ENCODE measurements around the gene MCIDAS. TPM values are rescaled to one million over a fixed set of nuclear protein-coding genes. Genes with fewer than 3 reads are reported as not detected.

Gene MCIDAS
- total RNA-seq, 4 donors from 2014 or later: not detected

DNA sequence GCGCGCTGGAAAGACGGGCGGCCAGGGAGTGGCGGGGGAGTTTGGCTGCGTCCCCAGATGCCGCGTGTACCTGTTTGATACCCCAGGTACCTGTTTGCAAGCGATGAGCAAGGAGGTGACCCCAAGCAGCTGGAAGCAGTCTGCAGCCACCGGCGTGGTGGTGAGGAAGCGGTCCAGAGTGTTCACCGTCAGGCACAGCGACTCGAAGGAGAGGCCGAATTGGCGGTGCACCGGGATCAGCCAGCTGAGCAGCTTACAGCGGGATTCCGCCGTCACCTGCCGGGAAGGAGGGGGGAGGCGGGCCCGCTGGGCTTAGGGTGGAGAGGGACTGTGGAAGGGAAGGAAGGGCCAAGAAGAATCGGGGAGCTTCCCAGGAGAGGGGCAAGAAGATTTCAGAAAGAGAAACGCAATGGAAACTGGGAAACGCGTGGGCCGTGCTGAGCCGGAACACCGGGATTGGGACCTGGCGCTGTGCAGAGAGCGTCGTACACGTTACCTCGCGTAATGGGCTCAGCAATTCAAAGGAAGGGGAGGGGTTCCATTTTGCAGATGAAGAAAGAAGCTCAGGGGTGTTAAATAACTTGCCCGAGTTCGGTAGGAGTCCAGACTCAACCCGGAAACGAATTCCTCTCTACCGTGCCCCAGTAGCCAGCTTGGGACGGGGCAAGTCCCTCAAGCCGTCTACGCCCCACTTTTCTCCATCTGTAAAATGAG lies 5.3 kb upstream of the MCIDAS start:
- 3% methylated on average over 44 of the region's 45 CpGs for WGBS
- peak; percentile 90 for DNase-seq (ENCODE audit: extremely low spot score)
- H3K4me3 ChIP-seq: peak overlapping the region; percentile 57 to 65 (median 60)
- no peaks in the 10 kb centered on the region for H3K9me3 ChIP-seq
- no peak overlapping the region for H3K27ac ChIP-seq (replicated peaks in 1 of 4)
- intact Hi-C loops (cut with DNase I): loop anchor here (2.0 kb wide), 1 partner anchor 60 kb away; the partner anchor contains the start of gene CDC20B
- H3K4me1 ChIP-seq: peaks cover 41 to 50% (median 47%) of the 10 kb centered on the region in 4 donors
- TF ChIP-seq POLR2A (IDR thresholded peaks at IDR 0.05; ENCODE audit: low read depth) (no peak), EP300 (IDR thresholded peaks at IDR 0.05) (no peak), POLR2AphosphoS5 (IDR thresholded peaks at IDR 0.05) (no peak), CTCF (IDR thresholded peaks at IDR 0.05) (no peak)
- H3K27me3 ChIP-seq: peaks cover 21 to 96% (median 59%) of the 10 kb centered on the region in 4 donors
- no peaks in the 10 kb centered on the region for H3K36me3 ChIP-seq

- H3K4me1 ChIP-seq: peaks cover 47 to 56% (median 52%) of the 10 kb centered on the region in 4 donors
- H3K4me3 ChIP-seq: peak overlapping the region; percentile 57 to 65 (median 60)
- H3K36me3 ChIP-seq: no peaks in the 10 kb centered on the region
- no peak overlapping the region for H3K27ac ChIP-seq (replicated peaks in 1 of 4)
- H3K9me3 ChIP-seq: no peaks in the 10 kb centered on the region
- H3K27me3 ChIP-seq: peaks cover 26 to 99% (median 64%) of the 10 kb centered on the region in 4 donors
- DNase-seq (ENCODE audit: extremely low spot score): no peak
- 4% methylated on average over 11 of the region's 11 CpGs for WGBS
- no peak for TF ChIP-seq CTCF (IDR thresholded peaks at IDR 0.05)
- no peak for TF ChIP-seq EP300 (IDR thresholded peaks at IDR 0.05)
- TF ChIP-seq POLR2AphosphoS5 (IDR thresholded peaks at IDR 0.05): peak in 1 of 2 donors; percentile 64
- intact Hi-C loops (cut with DNase I): loop anchor here (2.0 kb wide), 1 partner anchor 59 kb away; the partner anchor contains the start of gene CDC20B
These were observed 4.8 kb upstream of the MCIDAS start for GRCh38 chr5:55231919-55232270.

DNA sequence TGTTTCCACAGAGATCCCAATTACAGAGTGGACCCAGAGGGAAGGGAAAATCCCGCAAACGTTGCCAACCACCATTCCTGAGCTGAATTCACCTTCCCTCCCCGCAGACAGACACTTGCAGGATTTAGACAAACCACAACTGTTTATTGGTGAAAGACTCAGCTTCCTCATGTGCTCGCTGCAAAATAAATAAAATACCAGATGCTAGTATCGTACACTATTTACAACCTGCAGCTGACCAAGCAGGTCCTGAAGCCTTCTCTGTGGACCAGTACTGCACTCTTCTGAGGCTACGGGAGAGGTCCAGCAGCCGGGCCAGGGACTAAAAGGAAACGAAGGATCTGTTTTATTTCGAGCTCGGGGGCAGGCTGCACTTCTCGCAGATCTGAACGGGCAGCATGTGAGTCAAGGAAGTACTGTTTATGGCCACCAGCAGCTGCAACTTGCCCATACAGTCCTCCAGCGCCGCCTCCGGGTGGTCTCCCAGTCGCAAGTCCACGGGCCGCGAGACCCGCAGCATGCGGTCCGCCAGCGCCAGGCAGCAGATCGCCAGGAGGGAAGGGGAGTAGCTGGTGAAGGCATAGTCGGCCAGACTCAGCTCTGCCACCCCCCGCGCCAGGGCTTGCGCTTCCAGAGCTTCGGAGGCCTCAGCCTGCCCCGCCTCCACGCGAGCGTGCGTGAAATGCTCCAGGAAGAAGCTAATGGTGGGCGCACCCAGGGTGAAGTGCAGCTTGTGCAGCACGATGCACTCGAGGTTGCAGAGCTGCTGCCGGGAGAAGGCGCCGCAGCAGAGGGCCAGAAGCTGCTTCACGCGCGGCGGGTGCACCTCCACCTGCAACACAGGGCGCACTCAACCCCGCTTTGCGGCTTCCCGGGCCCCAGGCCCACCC lies 4.2 kb upstream of the MCIDAS start:
- WGBS: 7% methylated on average over 14 of the region's 48 CpGs
- no peak for TF ChIP-seq POLR2A (IDR thresholded peaks at IDR 0.05; ENCODE audit: low read depth)
- no peak for TF ChIP-seq POLR2AphosphoS5 (IDR thresholded peaks at IDR 0.05)
- TF ChIP-seq EP300 (IDR thresholded peaks at IDR 0.05): no peak
- intact Hi-C loops (cut with DNase I): no loop called here

DNA sequence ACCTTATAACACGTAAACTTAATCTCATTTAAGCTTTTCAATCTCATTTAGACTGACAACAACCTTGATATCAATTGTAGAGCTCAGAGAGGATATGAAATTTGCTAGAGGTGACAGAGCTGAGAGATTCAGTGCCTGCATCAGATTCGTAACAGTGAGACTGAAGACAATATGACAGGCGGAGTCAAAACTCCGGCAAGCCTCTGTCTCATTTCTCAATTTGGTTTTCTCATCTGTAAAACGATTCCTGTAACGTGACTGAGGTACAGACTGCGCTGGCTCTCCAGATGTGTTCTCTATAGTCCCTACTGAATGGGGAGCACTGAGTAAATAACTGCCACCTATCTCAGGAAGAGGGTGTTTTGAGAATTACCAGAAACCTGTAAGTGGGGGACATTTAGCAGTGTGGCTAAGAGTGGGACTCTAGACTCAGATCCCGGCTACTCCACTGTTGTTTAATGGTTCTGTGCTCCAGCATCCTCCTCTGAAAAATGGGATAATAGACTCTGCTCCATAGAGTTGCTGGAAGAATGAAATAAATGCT lies 3.0 kb upstream of the MCIDAS start:
- Histone ChIP-seq H3K27ac (replicated peaks in 1 of 4) (no peak overlapping the region), H3K36me3 (no peaks in the 10 kb centered on the region), H3K27me3 (peaks cover 31 to 100% (median 79%) of the 10 kb centered on the region in 4 donors), H3K4me1 (peaks cover 48 to 64% (median 60%) of the 10 kb centered on the region in 4 donors), H3K4me3 (no peak overlapping the region), H3K9me3 (no peaks in the 10 kb centered on the region)
- peak; percentile 45 for DNase-seq (ENCODE audit: extremely low spot score)
- intact Hi-C loops (cut with DNase I): no loop called here
- WGBS: 39% methylated on average over 8 of the region's 8 CpGs
- TF ChIP-seq POLR2A (IDR thresholded peaks at IDR 0.05; ENCODE audit: low read depth) (no peak), EP300 (IDR thresholded peaks at IDR 0.05) (no peak), CTCF (IDR thresholded peaks at IDR 0.05) (no peak), POLR2AphosphoS5 (IDR thresholded peaks at IDR 0.05) (no peak)

More for the DNA sequence above, 4.2 kb upstream of the MCIDAS start:
- H3K4me1 ChIP-seq: peaks cover 48 to 62% (median 58%) of the 10 kb centered on the region in 4 donors
- peaks cover 31 to 99% (median 70%) of the 10 kb centered on the region in 4 donors for H3K27me3 ChIP-seq
- no peaks in the 10 kb centered on the region for H3K36me3 ChIP-seq
- H3K27ac ChIP-seq (replicated peaks in 1 of 4): no peak overlapping the region
- DNase-seq (ENCODE audit: extremely low spot score): peak; percentile 91
- H3K9me3 ChIP-seq: no peaks in the 10 kb centered on the region
- H3K4me3 ChIP-seq: peak overlapping the region; percentile 20 to 65 (median 34)
